ENCODE results near the gene MTA1. TPM values are rescaled to one million over a fixed set of nuclear protein-coding genes. Genes with fewer than 3 reads are reported as not detected.

Gene MTA1
- total and polyA plus RNA-seq, 10 of the 15 experiments (the other 5 are each of a cell fraction or from before 2014, with no cell fraction given): 0.14 to 162 (median 30.6) TPM

DNA sequence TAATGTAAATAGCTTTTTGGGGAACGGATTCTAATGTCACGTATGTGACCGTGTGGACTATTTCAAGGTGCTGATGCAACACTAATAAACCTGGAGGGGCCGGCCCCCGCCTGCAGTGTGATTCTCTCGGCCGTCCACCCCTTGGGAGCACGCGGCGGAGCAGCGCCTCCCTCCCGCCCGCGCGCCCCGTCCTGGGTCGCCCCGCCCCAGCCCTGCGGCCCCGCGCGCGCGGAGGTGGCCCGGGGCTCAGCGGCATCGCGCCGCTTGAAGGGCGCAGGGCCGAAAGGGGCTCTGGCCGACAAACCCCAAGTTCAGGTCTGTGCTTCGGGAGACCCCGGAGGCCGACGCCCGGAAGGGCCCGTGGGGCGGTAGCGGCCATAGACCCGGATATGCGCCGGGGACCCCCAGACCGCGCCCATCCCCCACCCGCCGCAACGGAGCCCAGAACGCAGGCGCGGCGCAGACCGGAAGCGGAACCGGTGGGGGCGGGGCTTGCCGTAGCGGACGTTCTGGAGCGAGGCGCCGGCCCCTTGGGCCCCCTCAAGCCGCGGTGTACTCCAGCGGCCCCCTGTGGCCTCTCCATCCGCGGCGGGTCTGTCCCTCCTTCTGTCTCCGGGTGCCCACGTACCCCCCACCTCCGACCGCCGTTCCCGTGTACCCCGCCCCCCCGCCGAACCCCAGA lies 21.4 kb upstream of the MTA1 start, which contains the start of gene TEX22 (continued):
- TF ChIP-seq, protein P1, sequence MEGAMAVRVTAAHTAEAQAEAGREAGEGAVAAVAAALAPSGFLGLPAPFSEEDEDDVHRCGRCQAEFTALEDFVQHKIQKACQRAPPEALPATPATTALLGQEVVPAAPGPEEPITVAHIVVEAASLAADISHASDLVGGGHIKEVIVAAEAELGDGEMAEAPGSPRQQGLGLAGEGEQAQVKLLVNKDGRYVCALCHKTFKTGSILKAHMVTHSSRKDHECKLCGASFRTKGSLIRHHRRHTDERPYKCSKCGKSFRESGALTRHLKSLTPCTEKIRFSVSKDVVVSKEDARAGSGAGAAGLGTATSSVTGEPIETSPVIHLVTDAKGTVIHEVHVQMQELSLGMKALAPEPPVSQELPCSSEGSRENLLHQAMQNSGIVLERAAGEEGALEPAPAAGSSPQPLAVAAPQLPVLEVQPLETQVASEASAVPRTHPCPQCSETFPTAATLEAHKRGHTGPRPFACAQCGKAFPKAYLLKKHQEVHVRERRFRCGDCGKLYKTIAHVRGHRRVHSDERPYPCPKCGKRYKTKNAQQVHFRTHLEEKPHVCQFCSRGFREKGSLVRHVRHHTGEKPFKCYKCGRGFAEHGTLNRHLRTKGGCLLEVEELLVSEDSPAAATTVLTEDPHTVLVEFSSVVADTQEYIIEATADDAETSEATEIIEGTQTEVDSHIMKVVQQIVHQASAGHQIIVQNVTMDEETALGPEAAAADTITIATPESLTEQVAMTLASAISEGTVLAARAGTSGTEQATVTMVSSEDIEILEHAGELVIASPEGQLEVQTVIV (IDR thresholded peaks at IDR 0.05; ENCODE audit: borderline replicate concordance, partially characterized antibody): peak; percentile 56
- peak; percentile 59; the same call in 1 of the 2 replicates for TF ChIP-seq STAT1 (conservative IDR thresholded peaks at IDR 0.05)
- no peak for TF ChIP-seq SMC3 (IDR thresholded peaks at IDR 0.05; ENCODE audit: borderline replicate concordance, low read length)
- peak; percentile 11 for TF ChIP-seq MYC (IDR thresholded peaks at IDR 0.05; ENCODE audit: insufficient read depth, insufficient read length, insufficient replicate concordance, low read length, severe bottlenecking)
- TF ChIP-seq ATF3 (IDR thresholded peaks at IDR 0.05; ENCODE audit: borderline replicate concordance, extremely low read depth, low read depth, low read length): no peak
- TF ChIP-seq NFYA (IDR thresholded peaks at IDR 0.05; ENCODE audit: borderline replicate concordance, low read depth, low read length): no peak
- TF ChIP-seq, protein P2, sequence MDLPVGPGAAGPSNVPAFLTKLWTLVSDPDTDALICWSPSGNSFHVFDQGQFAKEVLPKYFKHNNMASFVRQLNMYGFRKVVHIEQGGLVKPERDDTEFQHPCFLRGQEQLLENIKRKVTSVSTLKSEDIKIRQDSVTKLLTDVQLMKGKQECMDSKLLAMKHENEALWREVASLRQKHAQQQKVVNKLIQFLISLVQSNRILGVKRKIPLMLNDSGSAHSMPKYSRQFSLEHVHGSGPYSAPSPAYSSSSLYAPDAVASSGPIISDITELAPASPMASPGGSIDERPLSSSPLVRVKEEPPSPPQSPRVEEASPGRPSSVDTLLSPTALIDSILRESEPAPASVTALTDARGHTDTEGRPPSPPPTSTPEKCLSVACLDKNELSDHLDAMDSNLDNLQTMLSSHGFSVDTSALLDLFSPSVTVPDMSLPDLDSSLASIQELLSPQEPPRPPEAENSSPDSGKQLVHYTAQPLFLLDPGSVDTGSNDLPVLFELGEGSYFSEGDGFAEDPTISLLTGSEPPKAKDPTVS (IDR thresholded peaks at IDR 0.05; ENCODE audit: low read depth, low read length): no peak
- no peak for TF ChIP-seq USF2 (IDR thresholded peaks at IDR 0.05; ENCODE audit: borderline replicate concordance, low read depth, low read length)
- TF ChIP-seq EGR1 (IDR thresholded peaks at IDR 0.05; ENCODE audit: borderline replicate concordance in 1 of 2, low read depth in 2 of 2, low read length in 2 of 2): peak in 1 of 2 experiments; percentile 46; a peak in 1 of 3 replicates
- no peak for TF ChIP-seq ATF2 (IDR thresholded peaks at IDR 0.05; ENCODE audit: low read length)
- TF ChIP-seq CHD2 (IDR thresholded peaks at IDR 0.05; ENCODE audit: borderline replicate concordance, low read depth, low read length): peak; percentile 92
- TF ChIP-seq RAD51 (IDR thresholded peaks at IDR 0.05): no peak
- peak; percentile 81; the same call in 1 of the 2 replicates for TF ChIP-seq YY1 (IDR thresholded peaks at IDR 0.05; ENCODE audit: low read depth, low read length)
- TF ChIP-seq, protein P3, sequence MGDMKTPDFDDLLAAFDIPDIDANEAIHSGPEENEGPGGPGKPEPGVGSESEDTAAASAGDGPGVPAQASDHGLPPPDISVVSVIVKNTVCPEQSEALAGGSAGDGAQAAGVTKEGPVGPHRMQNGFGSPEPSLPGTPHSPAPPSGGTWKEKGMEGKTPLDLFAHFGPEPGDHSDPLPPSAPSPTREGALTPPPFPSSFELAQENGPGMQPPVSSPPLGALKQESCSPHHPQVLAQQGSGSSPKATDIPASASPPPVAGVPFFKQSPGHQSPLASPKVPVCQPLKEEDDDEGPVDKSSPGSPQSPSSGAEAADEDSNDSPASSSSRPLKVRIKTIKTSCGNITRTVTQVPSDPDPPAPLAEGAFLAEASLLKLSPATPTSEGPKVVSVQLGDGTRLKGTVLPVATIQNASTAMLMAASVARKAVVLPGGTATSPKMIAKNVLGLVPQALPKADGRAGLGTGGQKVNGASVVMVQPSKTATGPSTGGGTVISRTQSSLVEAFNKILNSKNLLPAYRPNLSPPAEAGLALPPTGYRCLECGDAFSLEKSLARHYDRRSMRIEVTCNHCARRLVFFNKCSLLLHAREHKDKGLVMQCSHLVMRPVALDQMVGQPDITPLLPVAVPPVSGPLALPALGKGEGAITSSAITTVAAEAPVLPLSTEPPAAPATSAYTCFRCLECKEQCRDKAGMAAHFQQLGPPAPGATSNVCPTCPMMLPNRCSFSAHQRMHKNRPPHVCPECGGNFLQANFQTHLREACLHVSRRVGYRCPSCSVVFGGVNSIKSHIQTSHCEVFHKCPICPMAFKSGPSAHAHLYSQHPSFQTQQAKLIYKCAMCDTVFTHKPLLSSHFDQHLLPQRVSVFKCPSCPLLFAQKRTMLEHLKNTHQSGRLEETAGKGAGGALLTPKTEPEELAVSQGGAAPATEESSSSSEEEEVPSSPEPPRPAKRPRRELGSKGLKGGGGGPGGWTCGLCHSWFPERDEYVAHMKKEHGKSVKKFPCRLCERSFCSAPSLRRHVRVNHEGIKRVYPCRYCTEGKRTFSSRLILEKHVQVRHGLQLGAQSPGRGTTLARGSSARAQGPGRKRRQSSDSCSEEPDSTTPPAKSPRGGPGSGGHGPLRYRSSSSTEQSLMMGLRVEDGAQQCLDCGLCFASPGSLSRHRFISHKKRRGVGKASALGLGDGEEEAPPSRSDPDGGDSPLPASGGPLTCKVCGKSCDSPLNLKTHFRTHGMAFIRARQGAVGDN (IDR thresholded peaks at IDR 0.05): peak; percentile 90
- TF ChIP-seq ZNF622 (IDR thresholded peaks at IDR 0.05): no peak
- TF ChIP-seq BCL11A (IDR thresholded peaks at IDR 0.05; ENCODE audit: low read depth, low read length): no peak
